K562 (cell line): Measurements from ENCODE around the gene NF1. TPM values are rescaled to one million over a fixed set of nuclear protein-coding genes. Genes with fewer than 3 reads are reported as not detected.
A peak's percentile ranks its signal among the peaks of the same experiment; 100 is the strongest.

Source experiments
- GATA2 ChIP-seq: sonication (generic); formaldehyde crosslinking; IDR thresholded peaks from 2 replicates; pipeline ENCODE4 v1.4.0; 2020; ENCODE audit warnings: mild to moderate bottlenecking, missing genetic modification reagents
- GATAD2B ChIP-seq: fragments of 450-650 bp; IDR thresholded peaks from 2 replicates; pipeline ENCODE4 v1.6.1; 2017; ENCODE audit warnings: mild to moderate bottlenecking, borderline replicate concordance
- HMGN3 ChIP-seq: IDR thresholded peaks from 2 replicates; pipeline ENCODE4 v1.6.1; 2011; ENCODE audit warnings: borderline replicate concordance, low read depth, mild to moderate bottlenecking, mixed read lengths, low read length; ENCODE audit not compliant: insufficient read length; ENCODE audit errors: extremely low read depth
- KAT8 ChIP-seq: fragments of 450-650 bp; IDR thresholded peaks from 2 replicates; pipeline ENCODE4 v1.6.1; 2016; ENCODE audit warnings: low read depth, mild to moderate bottlenecking
- MAFF ChIP-seq: IDR thresholded peaks from 2 replicates; pipeline ENCODE4 v1.6.1; 2012; ENCODE audit warnings: low read length, improper control_type of control experiment
- MEIS2 ChIP-seq: fragments of 450-650 bp; IDR thresholded peaks from 2 replicates; pipeline ENCODE4 v1.6.1; 2014; ENCODE audit warnings: mild to moderate bottlenecking; ENCODE audit not compliant: partially characterized antibody
- NFIX ChIP-seq: fragments of 250-450 bp; sonication (Bioruptor Pico); IDR thresholded peaks from 2 replicates; pipeline ENCODE4 v1.4.0; 2020; ENCODE audit warnings: low read depth, mild to moderate bottlenecking, moderate library complexity
- RB1 ChIP-seq: fragments of 450-650 bp; IDR thresholded peaks from 2 replicates; pipeline ENCODE4 v1.6.1; 2017; ENCODE audit warnings: low read depth, mild to moderate bottlenecking
- RNF219 ChIP-seq: fragments of 250-450 bp; sonication (Bioruptor Pico); IDR thresholded peaks from 2 replicates; pipeline ENCODE4 v1.5.0; 2022; ENCODE audit warnings: mild to moderate bottlenecking
- SAFB ChIP-seq: fragments of 200-400 bp; formaldehyde crosslinking; IDR thresholded peaks from 2 replicates; pipeline ENCODE4 v1.6.1; 2017; ENCODE audit warnings: low read depth, low read length, borderline replicate concordance
- SIX5 ChIP-seq, 2 experiments: IDR thresholded peaks; 2 replicates each; pipeline ENCODE4 v1.6.1; 2011; ENCODE audit warnings: low read length in 2 of 2, borderline replicate concordance in 1 of 2, low read depth in 1 of 2, mild to moderate bottlenecking in 1 of 2, moderate library complexity in 1 of 2; ENCODE audit not compliant: insufficient read depth in 1 of 2
- SNAPC5 ChIP-seq: fragments of 250-450 bp; sonication (Bioruptor Pico); IDR thresholded peaks from 2 replicates; pipeline ENCODE4 v1.8.0; 2021; ENCODE audit warnings: moderate library complexity, mild to moderate bottlenecking, inconsistent platforms
- SP2 ChIP-seq: IDR thresholded peaks from 2 replicates; pipeline ENCODE4 v1.6.1; 2011; ENCODE audit warnings: mild to moderate bottlenecking, low read depth, low read length, moderate library complexity; ENCODE audit not compliant: poor library complexity, severe bottlenecking; ENCODE audit errors: extremely low read depth
- ZC3H11A ChIP-seq: IDR thresholded peaks from 2 replicates; pipeline ENCODE4 v1.6.1; 2012; ENCODE audit warnings: low read depth, low read length, improper control_type of control experiment
- ZMIZ1 ChIP-seq, 2 experiments: fragments of 150-350 bp in 1 of 2; IDR thresholded peaks; 2 replicates each; pipeline ENCODE4 v1.6.1; 2012 to 2016; ENCODE audit warnings: low read depth in 2 of 2, low read length in 2 of 2, mild to moderate bottlenecking in 1 of 2, moderate library complexity in 1 of 2
- ZNF217 ChIP-seq: sonication (generic); formaldehyde crosslinking; IDR thresholded peaks from 2 replicates; pipeline ENCODE4 v1.8.0; 2022; ENCODE audit warnings: mild to moderate bottlenecking, missing genetic modification reagents
- ZNF324 ChIP-seq: fragments of 250-450 bp; sonication (Bioruptor Pico); IDR thresholded peaks from 2 replicates; pipeline ENCODE4 v1.4.0; 2020; ENCODE audit warnings: mild to moderate bottlenecking
- polyA plus RNA-seq, 8 experiments: library from polyadenylated mRNA; depleted of rRNA in 4 of 8; stranded (reverse) in 5 of 8; unstranded in 3 of 8; fragments of >200 nt; fragmentation: Nextera tagmentation in 2 of 8; fragmentation: Illumina TruSeq in 1 of 8; extraction: Ambion mirVana in 2 of 8; extraction: Trizol in 1 of 8; gene quantifications; 2 replicates each; pipeline versions ENCODE4 v1.2.1 to v1.2.3, GENCODE V29; 2011 to 2014; ENCODE audit warnings: inconsistent platforms in 1 of 8, missing spikeins in 1 of 8
- total RNA-seq, 7 experiments: library from RNA; depleted of rRNA in 6 of 7; stranded (reverse); fragments of >200 nt in 6 of 7; fragmentation: Illumina TruSeq in 2 of 7; extraction: Trizol in 2 of 7; gene quantifications; 2 replicates each; pipeline versions ENCODE4 v1.2.1 to v1.2.3, GENCODE V29; 2011 to 2021; ENCODE audit warnings: low replicate concordance in 1 of 7
- TF ChIP-seq, protein P1 (sequence below): sonication (generic); IDR thresholded peaks from 2 replicates; pipeline ENCODE4 v1.6.1; 2016
- TF ChIP-seq, protein P2 (sequence below): fragments of 250-450 bp; sonication (Bioruptor Pico); IDR thresholded peaks from 2 replicates; pipeline ENCODE4 v1.8.0; 2022; ENCODE audit warnings: moderate library complexity, mild to moderate bottlenecking, inconsistent platforms

NF1 gene
- total and polyA plus RNA-seq, 9 of the 15 experiments (the other 6 are each of a cell fraction or from before 2014, with no cell fraction given): 3.4 to 41.9 (median 24.3) TPM

GRCh38 chr17:31052187-31052889 lies 42.4 kb upstream of the NF1 start (continued):
- no peak for TF ChIP-seq NFIX (CRISPR knock-in tag)
- TF ChIP-seq ZNF217 (CRISPR knock-in tag): no peak
- no peak for TF ChIP-seq SAFB
- TF ChIP-seq, protein P1, sequence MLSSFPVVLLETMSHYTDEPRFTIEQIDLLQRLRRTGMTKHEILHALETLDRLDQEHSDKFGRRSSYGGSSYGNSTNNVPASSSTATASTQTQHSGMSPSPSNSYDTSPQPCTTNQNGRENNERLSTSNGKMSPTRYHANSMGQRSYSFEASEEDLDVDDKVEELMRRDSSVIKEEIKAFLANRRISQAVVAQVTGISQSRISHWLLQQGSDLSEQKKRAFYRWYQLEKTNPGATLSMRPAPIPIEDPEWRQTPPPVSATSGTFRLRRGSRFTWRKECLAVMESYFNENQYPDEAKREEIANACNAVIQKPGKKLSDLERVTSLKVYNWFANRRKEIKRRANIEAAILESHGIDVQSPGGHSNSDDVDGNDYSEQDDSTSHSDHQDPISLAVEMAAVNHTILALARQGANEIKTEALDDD: no peak
- TF ChIP-seq SP2: no peak
- TF ChIP-seq KAT8: no peak
- TF ChIP-seq, protein P2, sequence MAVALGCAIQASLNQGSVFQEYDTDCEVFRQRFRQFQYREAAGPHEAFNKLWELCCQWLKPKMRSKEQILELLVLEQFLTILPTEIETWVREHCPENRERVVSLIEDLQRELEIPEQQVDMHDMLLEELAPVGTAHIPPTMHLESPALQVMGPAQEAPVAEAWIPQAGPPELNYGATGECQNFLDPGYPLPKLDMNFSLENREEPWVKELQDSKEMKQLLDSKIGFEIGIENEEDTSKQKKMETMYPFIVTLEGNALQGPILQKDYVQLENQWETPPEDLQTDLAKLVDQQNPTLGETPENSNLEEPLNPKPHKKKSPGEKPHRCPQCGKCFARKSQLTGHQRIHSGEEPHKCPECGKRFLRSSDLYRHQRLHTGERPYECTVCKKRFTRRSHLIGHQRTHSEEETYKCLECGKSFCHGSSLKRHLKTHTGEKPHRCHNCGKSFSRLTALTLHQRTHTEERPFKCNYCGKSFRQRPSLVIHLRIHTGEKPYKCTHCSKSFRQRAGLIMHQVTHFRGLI (CRISPR knock-in tag): no peak
- no peak for TF ChIP-seq ZNF324 (CRISPR knock-in tag)
- TF ChIP-seq ZMIZ1 (IDR thresholded peaks at IDR 0.05; ENCODE audit: low read depth in 2 of 2, low read length in 2 of 2): no peak
- TF ChIP-seq GATAD2B: no peak
- TF ChIP-seq RNF219 (CRISPR knock-in tag): no peak
- peak; percentile 40 for TF ChIP-seq MEIS2
- no peak for TF ChIP-seq HMGN3
- TF ChIP-seq ZC3H11A: no peak
- peak; percentile 63 for TF ChIP-seq GATA2
- TF ChIP-seq RB1: no peak
- TF ChIP-seq SNAPC5: no peak
- no peak for TF ChIP-seq SIX5 (IDR thresholded peaks at IDR 0.05; ENCODE audit: borderline replicate concordance in 1 of 2, insufficient read depth in 1 of 2, low read depth in 1 of 2, low read length in 2 of 2)
- peak; percentile 72 for TF ChIP-seq MAFF
